Measurements from ENCODE around the gene KIR2DL1.
"Not testable (repeated sequence)": the region's sequence is repeated elsewhere in the genome, so short reads cannot be mapped to it uniquely, and the experiment has no call there.

KIR2DL1 gene

GRCh38 chr19:54817670-54818536 lies 48.3 kb downstream of the KIR2DL1 start:
- H3K27ac ChIP-seq (ENCODE audit: low read length) = no peak overlapping the region
- no peak overlapping the region for H3K4me3 ChIP-seq (ENCODE audit: low read length)
- DNase-seq (ENCODE audit: low read depth, low spot score) = no peak
- no CpG with 5 or more reads among the region's 15 CpGs for WGBS (ENCODE audit: insufficient coverage, insufficient read length)
- H3K27me3 ChIP-seq (ENCODE audit: control insufficient read depth, insufficient read depth, low read length) = no peaks in the 10 kb centered on the region
- no peaks in the 10 kb centered on the region for H3K36me3 ChIP-seq (ENCODE audit: control insufficient read depth, insufficient read depth, low read length)
- no peaks in the 10 kb centered on the region for H3K4me1 ChIP-seq (ENCODE audit: control insufficient read depth, insufficient read depth, low read length)
- peaks cover 15% of the 10 kb centered on the region for H3K9me3 ChIP-seq (ENCODE audit: control insufficient read depth, insufficient read depth, low read length)

GRCh38 chr19:54824416-54824815 lies 54.8 kb downstream of the KIR2DL1 start:
- no CpG with 5 or more reads among the region's 4 CpGs for WGBS (ENCODE audit: insufficient coverage, insufficient read length)
- H3K9me3 ChIP-seq (ENCODE audit: control insufficient read depth, insufficient read depth, low read length) = not testable (repeated sequence)

DNA sequence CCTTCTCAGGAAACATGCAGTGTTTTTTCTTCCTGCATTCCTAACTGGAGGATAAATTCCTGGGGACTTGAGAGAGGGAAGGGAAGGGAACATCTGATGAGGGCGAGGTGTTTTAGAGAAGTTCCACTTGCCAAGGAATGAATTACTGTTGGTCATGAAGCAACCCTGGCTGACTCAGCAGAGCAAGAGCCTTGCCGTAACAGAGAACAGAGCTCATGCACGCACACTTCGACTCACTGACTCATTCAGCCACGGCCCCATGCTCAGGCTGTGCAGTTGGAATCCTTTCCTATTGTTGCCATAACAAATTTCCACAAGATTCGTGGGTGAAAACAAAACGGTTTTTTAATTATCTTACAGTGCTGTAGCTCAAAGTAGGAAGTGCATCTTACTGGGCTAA lies 55.7 kb downstream of the KIR2DL1 start:
- no CpG with 5 or more reads among the region's 7 CpGs for WGBS (ENCODE audit: insufficient coverage, insufficient read length)
- not testable (repeated sequence) for H3K9me3 ChIP-seq (ENCODE audit: control insufficient read depth, insufficient read depth, low read length); H3K27ac ChIP-seq (ENCODE audit: low read length); DNase-seq (ENCODE audit: low read depth, low spot score); H3K36me3 ChIP-seq (ENCODE audit: control insufficient read depth, insufficient read depth, low read length); H3K4me3 ChIP-seq (ENCODE audit: low read length); H3K4me1 ChIP-seq (ENCODE audit: control insufficient read depth, insufficient read depth, low read length); H3K27me3 ChIP-seq (ENCODE audit: control insufficient read depth, insufficient read depth, low read length)

More at GRCh38 chr19:54824416-54824815, 54.8 kb downstream of the KIR2DL1 start:
- H3K4me3 ChIP-seq (ENCODE audit: low read length); DNase-seq (ENCODE audit: low read depth, low spot score); H3K4me1 ChIP-seq (ENCODE audit: control insufficient read depth, insufficient read depth, low read length); H3K27me3 ChIP-seq (ENCODE audit: control insufficient read depth, insufficient read depth, low read length); H3K36me3 ChIP-seq (ENCODE audit: control insufficient read depth, insufficient read depth, low read length); H3K27ac ChIP-seq (ENCODE audit: low read length): not testable (repeated sequence)

- not testable (repeated sequence) for H3K4me1 ChIP-seq (ENCODE audit: control insufficient read depth, insufficient read depth, low read length); DNase-seq (ENCODE audit: low read depth, low spot score); H3K36me3 ChIP-seq (ENCODE audit: control insufficient read depth, insufficient read depth, low read length); H3K27me3 ChIP-seq (ENCODE audit: control insufficient read depth, insufficient read depth, low read length); H3K4me3 ChIP-seq (ENCODE audit: low read length); H3K9me3 ChIP-seq (ENCODE audit: control insufficient read depth, insufficient read depth, low read length); H3K27ac ChIP-seq (ENCODE audit: low read length)
- WGBS (ENCODE audit: insufficient coverage, insufficient read length) = no CpG with 5 or more reads among the region's 8 CpGs
Observed at GRCh38 chr19:54828064-54828463, 58.5 kb downstream of the KIR2DL1 start.

DNA sequence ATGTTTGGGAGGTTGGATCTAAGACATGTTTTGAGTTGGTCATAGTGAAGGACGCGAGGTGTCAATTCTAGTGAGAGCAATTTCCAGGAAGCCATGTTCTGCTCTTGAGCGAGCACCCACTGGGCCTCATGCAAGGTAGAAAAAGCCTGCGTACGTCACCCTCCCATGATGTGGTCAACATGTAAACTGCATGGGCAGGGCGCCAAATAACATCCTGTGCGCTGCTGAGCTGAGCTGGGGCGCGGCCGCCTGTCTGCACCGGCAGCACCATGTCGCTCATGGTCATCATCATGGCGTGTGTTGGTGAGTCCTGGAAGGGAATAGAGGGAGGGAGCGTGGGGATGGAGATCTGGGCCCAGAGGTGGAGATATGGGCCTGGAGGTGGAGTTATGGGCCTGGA lies 62.9 kb downstream of the KIR2DL1 start, which contains the start of gene KIR2DS4:
TSS of gene KIR2DS4 (plus strand) at position 181 of the 400 bp plus-strand sequence.
- H3K27me3 ChIP-seq (ENCODE audit: control insufficient read depth, insufficient read depth, low read length); H3K4me1 ChIP-seq (ENCODE audit: control insufficient read depth, insufficient read depth, low read length); H3K27ac ChIP-seq (ENCODE audit: low read length); DNase-seq (ENCODE audit: low read depth, low spot score); H3K36me3 ChIP-seq (ENCODE audit: control insufficient read depth, insufficient read depth, low read length); H3K4me3 ChIP-seq (ENCODE audit: low read length): not testable (repeated sequence)
- WGBS (ENCODE audit: insufficient coverage, insufficient read length) = no CpG with 5 or more reads among the region's 14 CpGs
- peaks cover 14% of the 10 kb centered on the region for H3K9me3 ChIP-seq (ENCODE audit: control insufficient read depth, insufficient read depth, low read length)

All from iPS DF 6.9 (cell line).